GM12878 (cell line): Measurements from ENCODE around the gene FLAD1. TPM values are rescaled to one million over a fixed set of nuclear protein-coding genes. Genes with fewer than 3 reads are reported as not detected.

ENCODE experiments used
- ATAC-seq: fragments of 200-7000 bp; cut with Tn5 transposase; 3 replicates; pipeline ENCODE4 v1.9.1; 2020; ENCODE audit warnings: mild to moderate bottlenecking, moderate library complexity
- BruUV-seq: library from RNA; stranded (reverse); fragments of 400-500 nt; replicated peaks from 2 replicates; lab custom pipeline; 2021; lab: Mats Ljungman, UMichigan
- CTCF ChIA-PET: fragments of 300-600 bp; sonication (Branson Sonifier 250); formaldehyde crosslinking; extraction: SDS; loops from one replicate; lab custom pipeline; 2021; ENCODE audit warnings: inconsistent platforms; lab: Yijun Ruan, JAX
- POLR2A ChIA-PET: fragments of 350-600 bp; formaldehyde crosslinking; extraction: SDS; loops from one replicate; lab custom pipeline; 2021; ENCODE audit warnings: inconsistent platforms; lab: Charles Lee
- RAD21 ChIA-PET: fragments of 300-600 bp; sonication (Branson Sonifier 250); formaldehyde crosslinking; loops from one replicate; lab custom pipeline; 2023; ENCODE audit warnings: antibody characterized with exemption; ENCODE audit not compliant: unreplicated experiment; lab: Charles Lee
- SMC1A ChIA-PET: fragments of 300-600 bp; sonication (Branson Sonifier 250); formaldehyde crosslinking; loops from one replicate; lab custom pipeline; 2023; ENCODE audit not compliant: unreplicated experiment, uncharacterized antibody; lab: Charles Lee
- DNase-seq: peaks from one replicate; pipeline ENCODE4 v3.0.0-alpha.2; 2011; ENCODE audit warnings: low read depth, low spot score
- FAIRE-seq: peaks from 3 replicates; lab custom pipeline; 2011; peaks lifted over from hg19 to GRCh38; lab: Jason Lieb, UNC
- H2AFZ ChIP-seq: 2 replicates; pipeline ENCODE4 v1.6.0; 2011; ENCODE audit warnings: low read depth, low read length, control low read depth; ENCODE audit not compliant: control insufficient read depth
- H3K27ac ChIP-seq: 2 replicates; pipeline ENCODE4 v1.5.1; 2011; ENCODE audit warnings: control low read depth; ENCODE audit not compliant: control insufficient read depth, insufficient read depth
- H3K27me3 ChIP-seq, 2 experiments: replicated peaks in 1 of 2; 2 replicates each; pipeline versions ENCODE4 v1.6.0 to v1.6.1; 2011; ENCODE audit warnings: low read length in 1 of 2; ENCODE audit not compliant: control insufficient read depth in 2 of 2, insufficient read depth in 2 of 2
- H3K36me3 ChIP-seq, 2 experiments: 2 replicates each; pipeline ENCODE4 v1.5.1; 2011; ENCODE audit warnings: low read length in 1 of 2; ENCODE audit not compliant: control insufficient read depth in 2 of 2, insufficient read depth in 2 of 2
- H3K4me1 ChIP-seq: 2 replicates; pipeline ENCODE4 v1.6.1; 2011; ENCODE audit warnings: mild to moderate bottlenecking, low read length, moderate library complexity, mixed read lengths; ENCODE audit not compliant: control insufficient read depth, insufficient read depth
- H3K4me2 ChIP-seq: 2 replicates; pipeline ENCODE4 v1.6.0; 2011; ENCODE audit warnings: control low read depth; ENCODE audit not compliant: control insufficient read depth, insufficient read depth
- H3K4me3 ChIP-seq: fragments of 200-600 bp; sonication (generic); 2 replicates; pipeline ENCODE4 v1.5.1; 2016
- H3K79me2 ChIP-seq: 2 replicates; pipeline ENCODE4 v1.6.0; 2011; ENCODE audit warnings: low read length; ENCODE audit not compliant: control insufficient read depth, insufficient read depth
- H3K9ac ChIP-seq: 2 replicates; pipeline ENCODE4 v1.8.0; 2011; ENCODE audit warnings: low read length, control low read depth, mixed read lengths; ENCODE audit not compliant: control insufficient read depth, insufficient read depth
- H3K9me3 ChIP-seq: replicated peaks from 3 replicates; pipeline ENCODE4 v1.5.1; 2011; ENCODE audit warnings: mild to moderate bottlenecking, low read length; ENCODE audit not compliant: control insufficient read depth, insufficient read depth
- H4K20me1 ChIP-seq: 2 replicates; pipeline ENCODE4 v1.6.0; 2011; ENCODE audit not compliant: control insufficient read depth, insufficient read depth
- ATF3 ChIP-seq: IDR thresholded peaks from 2 replicates; pipeline ENCODE4 v1.6.1; 2011; ENCODE audit warnings: low read depth, mild to moderate bottlenecking, low read length, moderate library complexity, borderline replicate concordance; ENCODE audit errors: extremely low read depth
- BMI1 ChIP-seq: fragments of 450-650 bp; IDR thresholded peaks from 2 replicates; pipeline ENCODE4 v1.6.1; 2016; ENCODE audit warnings: mild to moderate bottlenecking, moderate library complexity, borderline replicate concordance
- BRCA1 ChIP-seq: IDR thresholded peaks from 2 replicates; pipeline ENCODE4 v1.6.1; 2011; ENCODE audit warnings: low read depth, low read length, improper control_type of control experiment
- HDAC2 ChIP-seq: fragments of 200-600 bp; sonication (generic); IDR thresholded peaks from 2 replicates; pipeline ENCODE4 v1.6.1; 2017
- NRF1 ChIP-seq: conservative IDR thresholded peaks from 2 replicates; pipeline ENCODE4 v1.6.1; 2011; ENCODE audit warnings: mild to moderate bottlenecking, low read depth, low read length, improper control_type of control experiment
- SUZ12 ChIP-seq: fragments of 200-600 bp; sonication (generic); IDR thresholded peaks from one replicate; pipeline ENCODE4 v1.6.1; 2018; ENCODE audit warnings: antibody characterized with exemption, mild to moderate bottlenecking; ENCODE audit not compliant: unreplicated experiment
- ZNF274 ChIP-seq: IDR thresholded peaks from one replicate; pipeline ENCODE4 v1.8.0; 2011; ENCODE audit not compliant: insufficient read length, insufficient read depth
- ZNF384 ChIP-seq: IDR thresholded peaks from 2 replicates; pipeline ENCODE4 v1.6.1; 2012; ENCODE audit warnings: low read depth, mild to moderate bottlenecking, low read length, improper control_type of control experiment, borderline replicate concordance
- ZNF622 ChIP-seq: fragments of 450-650 bp; IDR thresholded peaks from 2 replicates; pipeline ENCODE4 v1.6.1; 2017; ENCODE audit warnings: mild to moderate bottlenecking, inconsistent platforms
- WGBS: methylation state at CpG from one replicate; pipeline ENCODE4 v1.1.6; 2016; ENCODE audit warnings: low lambda C conversion rate; ENCODE audit not compliant: insufficient replicate concordance, insufficient coverage; ENCODE audit errors: missing lambda C conversion rate; 5-methylcytosine and 5-hydroxymethylcytosine counted together
- in situ Hi-C: fragments of 300-500 bp; cut with MboI; formaldehyde crosslinking; loops from 9 replicates; pipeline ENCODE4 v1.14.3; 2018; ENCODE audit warnings: mixed read lengths
- intact Hi-C: fragments of 100-400 bp; cut with micrococcal nuclease; formaldehyde crosslinking; loops from one replicate; pipeline ENCODE4 v1.14.2; 2022; ENCODE audit not compliant: unreplicated experiment
- polyA plus RNA-seq, 11 experiments: library from polyadenylated mRNA; depleted of rRNA in 4 of 11; unstranded in 6 of 11; stranded (reverse) in 5 of 11; fragments of >200 nt; fragmentation: Nextera tagmentation in 4 of 11; fragmentation: Illumina TruSeq in 1 of 11; extraction: Ambion mirVana in 4 of 11; extraction: Trizol in 1 of 11; gene quantifications; 1 replicate in 1 of 11; 2 replicates in 10 of 11; pipeline versions ENCODE4 v1.2.1 to v1.2.3, GENCODE V29; 2011 to 2016; ENCODE audit warnings: inconsistent platforms in 2 of 11, missing spikeins in 2 of 11, low read depth in 1 of 11
- total RNA-seq, 4 experiments: library from RNA; depleted of rRNA in 3 of 4; stranded (reverse); fragments of >200 nt in 3 of 4; fragmentation: Illumina TruSeq in 1 of 4; extraction: Trizol in 1 of 4; gene quantifications; 2 replicates each; pipeline versions ENCODE4 v1.2.1 to v1.2.3, GENCODE V29; 2013 to 2021
- TF ChIP-seq, protein P1 (sequence below): IDR thresholded peaks from 2 replicates; pipeline ENCODE4 v1.6.1; 2011; ENCODE audit warnings: borderline replicate concordance, low read depth, mild to moderate bottlenecking, moderate library complexity, low read length; ENCODE audit not compliant: insufficient read depth, poor library complexity, severe bottlenecking
- TF ChIP-seq, protein P2 (sequence below): fragments of 450-650 bp; conservative IDR thresholded peaks from 2 replicates; pipeline ENCODE4 v1.6.1; 2017; ENCODE audit warnings: mild to moderate bottlenecking, moderate library complexity
- TF ChIP-seq, protein P3 (sequence below): fragments of 450-650 bp; IDR thresholded peaks from 2 replicates; pipeline ENCODE4 v1.6.1; 2016; ENCODE audit warnings: mild to moderate bottlenecking

FLAD1 gene
- total and polyA plus RNA-seq, 10 of the 15 experiments (the other 5 are each of a cell fraction or from before 2014, with no cell fraction given) = 22.9 to 93.4 (median 56.6) TPM

DNA sequence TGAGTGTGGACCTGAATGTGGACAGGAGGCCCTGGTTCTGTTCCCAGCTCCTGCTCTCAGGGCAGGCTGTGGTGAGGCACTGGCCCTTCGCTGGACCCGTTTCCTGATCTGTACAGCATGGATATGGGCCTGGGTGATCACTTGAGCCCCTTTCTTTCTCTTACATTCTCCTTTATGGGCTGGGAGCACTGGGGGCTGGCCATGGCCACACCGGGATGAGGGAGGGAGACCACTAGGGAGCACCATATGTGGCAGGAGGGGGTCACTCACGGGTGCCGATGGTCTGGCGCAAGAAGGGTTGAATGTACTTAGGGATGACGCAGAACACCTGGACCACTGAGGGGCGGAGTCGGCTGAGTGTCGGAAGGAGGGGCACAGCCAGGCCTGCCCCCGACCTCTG is 47.8 kb downstream of the FLAD1 start:
- H3K9ac ChIP-seq = no peak overlapping the region
- POLR2A ChIA-PET = no interaction called here
- H3K36me3 ChIP-seq = no peaks in the 10 kb centered on the region
- WGBS = 58% methylated on average over 8 of the region's 11 CpGs
- H3K79me2 ChIP-seq = no peaks in the 10 kb centered on the region
- no TSS peak for BruUV-seq
- CTCF ChIA-PET = no interaction called here
- H2AFZ ChIP-seq = no peak overlapping the region
- H3K4me2 ChIP-seq = no peak overlapping the region
- TF ChIP-seq, protein P1, sequence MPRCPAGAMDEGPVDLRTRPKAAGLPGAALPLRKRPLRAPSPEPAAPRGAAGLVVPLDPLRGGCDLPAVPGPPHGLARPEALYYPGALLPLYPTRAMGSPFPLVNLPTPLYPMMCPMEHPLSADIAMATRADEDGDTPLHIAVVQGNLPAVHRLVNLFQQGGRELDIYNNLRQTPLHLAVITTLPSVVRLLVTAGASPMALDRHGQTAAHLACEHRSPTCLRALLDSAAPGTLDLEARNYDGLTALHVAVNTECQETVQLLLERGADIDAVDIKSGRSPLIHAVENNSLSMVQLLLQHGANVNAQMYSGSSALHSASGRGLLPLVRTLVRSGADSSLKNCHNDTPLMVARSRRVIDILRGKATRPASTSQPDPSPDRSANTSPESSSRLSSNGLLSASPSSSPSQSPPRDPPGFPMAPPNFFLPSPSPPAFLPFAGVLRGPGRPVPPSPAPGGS = no peak
- no peak for TF ChIP-seq ATF3
- TF ChIP-seq NRF1 = no peak
- TF ChIP-seq, protein P2, sequence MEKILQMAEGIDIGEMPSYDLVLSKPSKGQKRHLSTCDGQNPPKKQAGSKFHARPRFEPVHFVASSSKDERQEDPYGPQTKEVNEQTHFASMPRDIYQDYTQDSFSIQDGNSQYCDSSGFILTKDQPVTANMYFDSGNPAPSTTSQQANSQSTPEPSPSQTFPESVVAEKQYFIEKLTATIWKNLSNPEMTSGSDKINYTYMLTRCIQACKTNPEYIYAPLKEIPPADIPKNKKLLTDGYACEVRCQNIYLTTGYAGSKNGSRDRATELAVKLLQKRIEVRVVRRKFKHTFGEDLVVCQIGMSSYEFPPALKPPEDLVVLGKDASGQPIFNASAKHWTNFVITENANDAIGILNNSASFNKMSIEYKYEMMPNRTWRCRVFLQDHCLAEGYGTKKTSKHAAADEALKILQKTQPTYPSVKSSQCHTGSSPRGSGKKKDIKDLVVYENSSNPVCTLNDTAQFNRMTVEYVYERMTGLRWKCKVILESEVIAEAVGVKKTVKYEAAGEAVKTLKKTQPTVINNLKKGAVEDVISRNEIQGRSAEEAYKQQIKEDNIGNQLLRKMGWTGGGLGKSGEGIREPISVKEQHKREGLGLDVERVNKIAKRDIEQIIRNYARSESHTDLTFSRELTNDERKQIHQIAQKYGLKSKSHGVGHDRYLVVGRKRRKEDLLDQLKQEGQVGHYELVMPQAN = no peak
- TF ChIP-seq BRCA1 = no peak
- no peak for TF ChIP-seq ZNF274
- TF ChIP-seq, protein P3, sequence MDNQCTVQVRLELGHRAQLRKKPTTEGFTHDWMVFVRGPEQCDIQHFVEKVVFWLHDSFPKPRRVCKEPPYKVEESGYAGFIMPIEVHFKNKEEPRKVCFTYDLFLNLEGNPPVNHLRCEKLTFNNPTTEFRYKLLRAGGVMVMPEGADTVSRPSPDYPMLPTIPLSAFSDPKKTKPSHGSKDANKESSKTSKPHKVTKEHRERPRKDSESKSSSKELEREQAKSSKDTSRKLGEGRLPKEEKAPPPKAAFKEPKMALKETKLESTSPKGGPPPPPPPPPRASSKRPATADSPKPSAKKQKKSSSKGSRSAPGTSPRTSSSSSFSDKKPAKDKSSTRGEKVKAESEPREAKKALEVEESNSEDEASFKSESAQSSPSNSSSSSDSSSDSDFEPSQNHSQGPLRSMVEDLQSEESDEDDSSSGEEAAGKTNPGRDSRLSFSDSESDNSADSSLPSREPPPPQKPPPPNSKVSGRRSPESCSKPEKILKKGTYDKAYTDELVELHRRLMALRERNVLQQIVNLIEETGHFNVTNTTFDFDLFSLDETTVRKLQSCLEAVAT = no peak
- TF ChIP-seq ZNF384 = no peak
- no peak for TF ChIP-seq ZNF622
- no peak for TF ChIP-seq SUZ12
- no peak for TF ChIP-seq BMI1
- TF ChIP-seq HDAC2 = no peak
- intact Hi-C loops (no loop called here), in situ Hi-C loops (no loop called here)
- no peaks in the 10 kb centered on the region for H3K4me1 ChIP-seq
- no peak overlapping the region for H3K4me3 ChIP-seq
- H3K27me3 ChIP-seq = no peaks in the 10 kb centered on the region; a peak in 2 of 4 replicates
- H3K9me3 ChIP-seq = no peaks in the 10 kb centered on the region
- RAD21 ChIA-PET = no interaction called here
- H4K20me1 ChIP-seq = no peaks in the 10 kb centered on the region
- ATAC-seq (no peak), DNase-seq (no peak), FAIRE-seq (no peak)
- H3K27ac ChIP-seq = no peak overlapping the region
- SMC1A ChIA-PET = interaction anchor here (0.7 kb wide), 1 partner anchor 15 kb away, joined by 3 read pairs; no protein-coding TSS in a partner anchor
